SK-N-SH (cell line): Measurements from ENCODE around the gene TMEM248.
A peak's percentile ranks its signal among the peaks of the same experiment; 100 is the strongest.
"Not testable (repeated sequence)": the region's sequence is repeated elsewhere in the genome, so short reads cannot be mapped to it uniquely, and the experiment has no call there.

ENCODE experiments used
- ELF1 ChIP-seq: IDR thresholded peaks from 2 replicates; pipeline ENCODE4 v1.4.0; 2012
- EP300 ChIP-seq, 2 experiments: IDR thresholded peaks; 2 replicates each; pipeline versions ENCODE4 v1.4.0 to v1.6.1; 2012; ENCODE audit warnings: borderline replicate concordance in 1 of 2, low read depth in 1 of 2, low read length in 1 of 2
- EZH2phosphoT487 ChIP-seq: fragments of 200-600 bp; sonication (generic); IDR thresholded peaks from 2 replicates; pipeline ENCODE4 v1.6.1; 2017; ENCODE audit warnings: low read depth, mixed run types, mild to moderate bottlenecking, antibody characterized with exemption, moderate library complexity, borderline replicate concordance
- GABPA ChIP-seq: IDR thresholded peaks from 2 replicates; pipeline ENCODE4 v1.4.0; 2012; ENCODE audit warnings: low read depth, mild to moderate bottlenecking
- MAX ChIP-seq: IDR thresholded peaks from 2 replicates; pipeline ENCODE4 v1.4.0; 2012; ENCODE audit warnings: low read depth
- NFIC ChIP-seq: IDR thresholded peaks from 2 replicates; pipeline ENCODE4 v1.4.0; 2012; ENCODE audit warnings: borderline replicate concordance
- RCOR1 ChIP-seq: fragments of 150-350 bp; IDR thresholded peaks from 2 replicates; pipeline ENCODE4 v1.6.1; 2017; ENCODE audit warnings: antibody characterized with exemption, low read length
- SIN3A ChIP-seq: IDR thresholded peaks from 2 replicates; pipeline ENCODE4 v1.6.1; 2012; ENCODE audit warnings: low read depth, mild to moderate bottlenecking, low read length, moderate library complexity, borderline replicate concordance
- TCF12 ChIP-seq: IDR thresholded peaks from 2 replicates; pipeline ENCODE4 v1.4.0; 2012
- USF2 ChIP-seq: fragments of 150-350 bp; IDR thresholded peaks from 2 replicates; pipeline ENCODE4 v1.6.1; 2017; ENCODE audit warnings: antibody characterized with exemption, low read length, low read depth, borderline replicate concordance
- YY1 ChIP-seq: IDR thresholded peaks from 2 replicates; pipeline ENCODE4 v1.4.0; 2012; ENCODE audit warnings: low read depth, mild to moderate bottlenecking
- TF ChIP-seq, protein P1 (sequence below): fragments of 200-600 bp; sonication (generic); IDR thresholded peaks from 2 replicates; pipeline ENCODE4 v1.6.1; 2017; ENCODE audit warnings: antibody characterized with exemption, mild to moderate bottlenecking, moderate library complexity

- TF ChIP-seq MAX (peak; percentile 72), ELF1 (0 out of 2 replicates have a peak, but pooled peaks have one; percentile 18), SIN3A (0 out of 2 replicates have a peak, but pooled peaks have one; percentile 62), TCF12 (peak; percentile 31; the same call in 1 of the 2 replicates), GABPA (0 out of 2 replicates have a peak, but pooled peaks have one; percentile 26)
- TF ChIP-seq, protein P1, sequence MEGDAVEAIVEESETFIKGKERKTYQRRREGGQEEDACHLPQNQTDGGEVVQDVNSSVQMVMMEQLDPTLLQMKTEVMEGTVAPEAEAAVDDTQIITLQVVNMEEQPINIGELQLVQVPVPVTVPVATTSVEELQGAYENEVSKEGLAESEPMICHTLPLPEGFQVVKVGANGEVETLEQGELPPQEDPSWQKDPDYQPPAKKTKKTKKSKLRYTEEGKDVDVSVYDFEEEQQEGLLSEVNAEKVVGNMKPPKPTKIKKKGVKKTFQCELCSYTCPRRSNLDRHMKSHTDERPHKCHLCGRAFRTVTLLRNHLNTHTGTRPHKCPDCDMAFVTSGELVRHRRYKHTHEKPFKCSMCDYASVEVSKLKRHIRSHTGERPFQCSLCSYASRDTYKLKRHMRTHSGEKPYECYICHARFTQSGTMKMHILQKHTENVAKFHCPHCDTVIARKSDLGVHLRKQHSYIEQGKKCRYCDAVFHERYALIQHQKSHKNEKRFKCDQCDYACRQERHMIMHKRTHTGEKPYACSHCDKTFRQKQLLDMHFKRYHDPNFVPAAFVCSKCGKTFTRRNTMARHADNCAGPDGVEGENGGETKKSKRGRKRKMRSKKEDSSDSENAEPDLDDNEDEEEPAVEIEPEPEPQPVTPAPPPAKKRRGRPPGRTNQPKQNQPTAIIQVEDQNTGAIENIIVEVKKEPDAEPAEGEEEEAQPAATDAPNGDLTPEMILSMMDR: peak; percentile 72
- not testable (repeated sequence) for TF ChIP-seq RCOR1; NFIC; USF2; EZH2phosphoT487; EP300 (IDR thresholded peaks at IDR 0.05; ENCODE audit: borderline replicate concordance in 1 of 2, low read depth in 1 of 2, low read length in 1 of 2); YY1
Measured at GRCh38 chr7:66994691-66995049, 73.6 kb downstream of the TMEM248 start.
